ENCODE measurements around the gene ALK.

Gene ALK

DNA sequence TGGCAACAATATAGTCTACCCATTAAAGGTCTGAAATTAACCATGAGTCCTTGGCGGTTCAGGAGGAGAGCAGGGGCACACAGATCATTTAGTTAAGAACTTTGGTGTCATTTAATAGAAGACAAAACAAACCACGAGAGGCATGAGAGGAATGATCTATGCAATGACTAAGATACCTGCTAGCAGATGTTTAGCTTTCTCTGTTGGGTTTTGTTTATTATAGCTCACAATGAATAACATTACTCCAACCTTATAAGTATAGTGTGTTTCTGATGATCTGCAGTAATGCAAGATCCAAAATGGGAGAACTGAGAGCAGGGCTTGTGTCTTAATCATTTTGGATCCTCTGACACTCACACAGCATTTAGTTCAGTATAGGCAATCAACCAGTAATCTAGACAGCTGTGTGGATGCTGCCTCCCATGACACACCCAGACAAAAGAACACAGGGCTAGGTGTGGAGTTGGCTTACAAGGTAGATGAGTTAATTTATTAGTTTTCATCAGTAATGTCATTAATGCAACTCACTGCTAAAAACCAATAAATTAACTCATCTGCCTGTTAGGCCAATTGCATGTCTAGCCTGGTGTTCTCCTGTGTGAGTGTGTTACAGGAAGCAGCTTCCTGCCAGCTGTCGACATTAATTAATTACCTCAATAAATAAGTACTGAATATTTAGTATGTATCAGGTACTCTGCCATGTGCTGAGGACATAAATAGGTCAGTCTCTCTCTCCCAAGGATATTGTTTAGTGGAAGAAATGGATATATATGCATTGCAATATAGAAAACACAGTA is 713.8 kb downstream of the ALK start:
- DNase-seq: no peak

DNA sequence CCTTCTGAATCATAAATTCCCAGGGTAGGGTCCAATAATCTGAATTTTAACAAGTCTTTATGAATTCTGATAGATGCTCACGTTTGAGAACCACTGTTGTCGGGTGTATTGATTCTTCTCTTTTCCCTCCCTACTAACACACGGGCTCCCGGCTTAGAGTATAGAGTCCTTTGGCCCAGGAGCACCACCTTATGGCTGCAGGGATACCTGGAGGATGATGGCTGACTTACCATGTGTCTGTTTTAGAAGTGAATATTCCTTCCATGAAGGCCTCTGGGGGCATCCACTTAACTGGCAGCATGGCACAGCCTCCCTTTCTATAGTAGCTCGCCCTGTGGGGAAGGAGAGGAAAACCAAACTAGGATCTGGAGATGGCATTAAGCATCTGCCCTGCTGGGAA is 714.4 kb downstream of the ALK start:
- no peak for DNase-seq

DNA sequence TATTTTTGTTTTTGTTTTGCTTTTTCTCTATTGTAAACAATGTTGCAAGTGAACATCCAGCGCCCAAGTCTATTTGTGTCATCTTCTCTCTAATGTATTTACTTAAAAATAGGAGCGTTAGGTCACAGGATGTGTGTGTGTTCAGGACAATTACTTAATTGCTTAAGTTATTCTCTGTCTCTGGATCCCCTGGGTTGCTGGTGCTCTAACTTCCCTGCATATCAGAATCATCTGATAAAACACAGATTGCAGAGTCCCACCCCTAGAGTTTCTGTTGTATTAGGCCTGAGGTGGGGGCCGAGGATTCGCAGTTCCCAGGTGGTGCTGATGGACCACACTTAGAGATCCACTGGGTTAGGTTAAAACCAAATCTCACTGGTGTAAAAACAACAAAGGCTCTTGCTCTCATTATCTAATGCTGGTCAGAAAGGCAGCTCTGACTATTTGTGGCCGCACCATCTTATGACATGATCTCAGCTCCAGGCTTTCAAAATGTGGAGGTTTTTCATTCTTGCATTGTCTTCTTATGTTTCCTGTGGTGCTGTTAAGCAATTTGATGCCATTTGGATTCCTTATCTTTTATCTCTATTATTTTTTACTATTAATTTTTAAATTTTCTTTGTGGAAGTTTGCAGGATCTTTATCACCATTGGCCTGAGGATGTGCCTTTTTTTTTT is 718.4 kb downstream of the ALK start:
- DNase-seq: no peak

DNA sequence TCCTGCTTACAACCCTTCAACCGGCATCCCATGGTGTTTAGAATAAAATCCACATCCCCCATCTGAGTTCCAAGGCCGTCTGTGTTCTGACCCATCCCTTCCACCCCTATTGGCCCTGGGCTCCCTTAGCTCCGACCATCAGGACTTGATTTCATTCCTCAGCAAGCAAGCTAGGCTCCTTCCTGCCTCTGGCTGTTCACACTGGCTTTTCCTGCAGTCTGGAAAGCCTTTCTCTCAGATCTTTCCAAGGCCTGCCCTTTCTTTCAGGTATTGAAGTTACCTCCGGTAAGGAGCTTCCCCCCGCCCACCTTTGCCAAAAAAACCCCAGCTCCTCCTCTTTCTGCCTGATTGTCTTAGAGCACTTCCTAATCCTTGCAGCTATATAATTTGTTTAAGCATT is 719.4 kb downstream of the ALK start:
- DNase-seq: no peak

DNA sequence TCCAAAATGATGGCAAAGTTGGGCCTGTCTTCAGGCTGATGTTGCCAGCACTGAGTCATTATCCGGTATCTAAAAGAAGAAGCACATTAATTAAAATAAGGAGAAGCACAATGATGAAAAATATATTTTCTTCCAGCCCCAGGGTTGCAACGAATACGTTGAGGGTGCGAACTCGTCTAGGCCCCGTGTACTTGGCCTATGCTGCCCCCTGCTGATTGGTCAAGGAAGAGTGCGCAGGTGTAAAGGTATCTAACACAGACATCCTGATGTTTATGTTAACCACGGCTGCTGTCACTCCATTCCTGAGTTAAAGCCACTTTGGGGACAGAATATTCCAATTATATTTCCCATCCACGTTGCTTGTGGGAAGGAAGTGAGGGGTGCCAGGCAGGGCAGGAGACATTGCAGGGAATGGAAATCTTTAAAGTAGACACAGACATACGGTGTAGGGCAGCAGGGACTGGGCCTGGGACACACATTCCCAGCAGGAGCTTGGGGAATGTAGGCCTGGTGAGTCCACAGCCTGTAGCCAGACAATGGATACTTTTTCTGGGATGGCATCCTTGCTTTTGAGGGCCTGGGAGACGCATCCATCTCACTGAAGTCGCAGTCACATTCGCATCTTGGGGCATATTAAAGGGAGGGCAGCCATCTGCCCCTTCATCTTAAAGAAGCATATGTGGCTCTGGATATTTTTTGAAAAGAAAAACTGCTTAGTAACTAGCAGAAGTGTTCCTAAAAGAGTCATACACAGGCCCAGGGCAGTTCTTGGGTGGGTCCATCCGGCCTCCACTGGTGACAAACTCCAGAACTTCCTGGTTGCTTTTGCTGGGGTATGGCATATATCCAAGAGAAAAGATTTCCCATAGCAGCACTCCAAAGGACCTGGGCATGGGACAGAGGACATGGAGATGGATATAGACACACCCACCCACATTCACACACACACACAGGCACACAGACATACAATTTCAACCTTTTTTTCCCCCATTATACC is 724.3 kb downstream of the ALK start:
- peak; percentile 46 for DNase-seq

DNA sequence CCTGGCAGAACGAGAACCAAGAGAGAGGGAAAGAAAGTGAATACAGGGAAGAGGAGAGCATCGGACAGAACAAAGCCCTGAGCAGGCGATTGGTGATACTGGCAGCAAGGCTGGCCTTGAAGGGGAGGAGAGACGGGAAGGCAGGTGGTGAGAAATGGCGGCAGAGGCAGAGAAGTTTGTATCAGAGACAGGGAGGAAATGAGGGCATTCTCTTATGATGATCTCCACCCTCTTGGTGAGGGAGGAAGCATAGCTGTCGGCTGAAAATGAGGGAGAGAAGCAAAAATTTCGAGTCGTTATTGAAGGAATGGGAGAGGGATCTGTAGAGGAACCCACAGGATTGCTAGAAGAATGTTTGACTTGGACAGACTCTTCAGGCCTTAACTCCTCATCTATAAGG is 725.6 kb downstream of the ALK start:
- no peak for DNase-seq

DNA sequence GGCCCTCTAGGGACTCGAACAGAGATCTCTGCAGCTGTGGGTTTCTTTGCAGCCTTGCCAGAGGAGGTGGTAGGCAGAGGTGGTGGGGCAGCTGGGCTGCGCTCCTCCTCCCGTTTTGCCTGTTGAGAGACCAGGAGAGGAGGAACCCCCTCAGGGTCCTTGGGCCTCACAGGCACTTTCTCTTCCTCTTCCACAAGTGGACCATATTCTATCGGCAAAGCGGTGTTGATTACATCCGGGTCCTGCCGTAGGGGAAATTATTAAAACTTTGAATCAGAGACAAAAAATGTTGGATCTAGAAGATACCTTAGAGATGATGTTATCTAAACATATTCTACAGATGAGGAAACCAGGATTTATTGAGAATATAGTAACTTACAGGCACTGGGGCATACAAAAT is 727.7 kb downstream of the ALK start:
- no peak for DNase-seq

DNA sequence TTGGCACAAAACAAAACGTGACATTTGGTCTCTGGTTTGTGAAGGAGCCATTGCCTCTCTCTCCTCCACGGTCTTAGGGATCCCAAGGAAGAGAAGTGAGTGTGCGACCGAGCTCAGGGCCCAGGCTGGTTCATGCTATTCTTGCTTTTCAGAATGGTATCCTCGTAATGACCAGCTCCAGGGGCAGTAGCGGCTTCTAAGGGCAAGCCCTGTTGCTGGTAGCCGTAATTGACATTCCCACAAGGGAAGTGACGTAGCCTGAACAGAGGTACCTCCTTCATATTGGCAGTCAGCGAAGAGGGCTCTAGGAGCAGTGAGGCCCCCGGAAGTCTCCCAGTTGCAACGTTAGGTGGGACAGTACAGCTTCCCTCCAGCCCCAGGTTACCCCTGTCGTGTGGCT is 728.3 kb downstream of the ALK start:
- no peak for DNase-seq

DNA sequence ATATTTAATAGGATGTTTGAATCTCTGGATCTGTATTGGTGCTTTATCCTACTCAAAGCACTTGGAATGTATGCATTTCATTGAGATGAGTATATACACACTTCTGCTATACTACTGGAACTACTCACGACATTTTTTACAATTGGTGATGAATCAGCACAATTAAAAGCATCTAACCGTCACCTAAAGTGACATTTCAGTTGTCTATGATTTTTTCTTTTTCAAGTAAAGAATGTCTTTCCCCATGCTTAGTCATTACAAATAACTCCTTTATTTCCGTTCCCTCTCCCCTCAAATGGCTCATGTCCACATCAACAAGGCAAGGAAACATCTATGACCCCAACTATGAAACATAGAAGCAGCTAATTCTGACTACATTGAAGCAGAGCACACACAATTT is 728.9 kb downstream of the ALK start:
- DNase-seq: no peak

DNA sequence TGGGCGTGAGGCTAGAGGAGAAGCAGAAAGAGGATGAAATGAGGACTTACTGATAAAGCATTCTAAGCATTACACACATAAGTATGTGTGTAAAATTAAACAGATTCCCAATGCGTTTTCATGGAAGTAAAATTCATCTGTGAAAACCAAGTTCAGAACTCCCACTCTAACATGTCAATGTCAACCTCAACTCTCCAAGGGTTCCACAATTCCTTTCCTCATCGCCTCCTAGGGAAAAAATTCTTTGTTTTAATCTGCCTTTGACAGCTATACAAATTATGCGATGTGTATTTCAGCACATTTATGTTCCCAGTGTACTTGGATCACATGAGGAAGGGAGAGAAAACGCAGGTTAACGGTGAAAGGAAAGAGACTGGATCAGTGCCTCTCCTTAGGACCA is 729.6 kb downstream of the ALK start:
- no peak for DNase-seq

DNA sequence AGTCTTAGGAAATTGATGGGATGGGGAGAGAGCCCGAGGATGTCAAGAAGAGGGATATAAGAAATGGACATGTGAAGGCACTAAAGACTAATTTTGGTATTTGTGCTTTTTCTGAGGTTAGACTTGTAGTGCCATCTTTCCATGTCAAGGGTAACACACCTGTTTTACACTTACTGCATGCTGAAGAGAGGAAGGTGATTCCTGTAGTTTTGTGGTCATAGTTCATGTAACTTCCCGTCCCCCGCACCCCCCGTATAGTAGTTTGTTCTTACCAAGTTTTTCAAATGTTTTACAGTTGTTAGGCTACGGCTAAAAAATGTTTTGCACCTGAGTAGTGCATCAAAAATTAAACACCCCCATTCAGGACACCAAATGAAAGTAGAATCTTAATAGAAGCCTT is 732.3 kb downstream of the ALK start:
- DNase-seq: no peak

DNA sequence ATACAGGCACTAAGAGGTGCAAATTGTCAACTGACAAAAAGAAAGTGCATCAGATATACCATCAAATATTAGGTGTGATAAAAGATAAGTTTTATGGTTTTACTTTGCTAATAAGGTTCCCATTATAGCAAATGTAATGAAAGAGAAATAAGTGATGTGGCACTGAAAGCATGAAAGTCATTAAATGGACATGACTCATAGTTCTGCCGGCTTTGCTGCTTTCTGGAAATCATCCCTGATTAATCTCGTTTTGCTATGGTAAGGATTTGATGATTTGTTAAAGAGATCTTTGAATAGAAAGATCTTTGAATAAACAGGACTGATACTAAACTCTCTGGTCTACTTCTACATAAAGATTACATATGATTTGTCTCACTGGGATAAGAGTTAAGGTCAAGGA is 733.5 kb downstream of the ALK start:
- no peak for DNase-seq

DNA sequence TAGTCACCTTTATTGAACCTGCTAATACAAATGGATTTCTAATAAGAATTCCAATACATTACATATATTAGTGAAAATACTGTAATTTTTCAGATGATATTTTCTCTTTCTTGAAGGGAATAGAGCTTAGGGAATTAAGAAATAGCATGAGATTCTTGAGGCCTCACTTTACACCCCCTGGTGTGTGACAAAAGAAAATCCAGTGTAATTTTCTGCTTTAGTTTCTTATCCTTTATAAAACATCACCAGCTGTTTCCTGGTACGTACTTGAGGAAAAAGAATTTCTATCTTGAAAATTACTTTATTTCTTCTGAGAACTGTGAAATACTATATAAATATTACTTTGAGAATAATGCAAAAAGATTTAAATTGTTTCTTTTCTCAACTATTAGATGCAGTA is 734.6 kb downstream of the ALK start:
- no peak for DNase-seq

DNA sequence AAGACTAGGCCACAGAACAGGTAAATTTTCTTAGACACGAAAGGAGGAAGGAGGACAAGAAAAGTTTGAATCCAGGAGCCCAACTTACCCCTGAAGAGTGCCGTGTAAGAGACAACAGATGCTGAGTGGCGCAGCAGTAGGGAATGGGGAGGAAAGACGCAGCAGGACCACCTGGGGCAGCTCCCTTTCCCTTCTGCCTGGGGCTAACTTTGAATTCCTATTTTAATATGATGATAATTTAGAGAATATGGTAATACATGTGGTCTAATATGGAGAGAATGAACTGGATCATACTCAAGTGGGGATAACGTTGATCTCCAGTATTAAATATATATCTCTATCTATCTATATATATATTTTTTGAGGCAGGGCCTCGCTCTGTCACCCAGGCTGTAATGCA is 736.9 kb downstream of the ALK start:
- DNase-seq: no peak

DNA sequence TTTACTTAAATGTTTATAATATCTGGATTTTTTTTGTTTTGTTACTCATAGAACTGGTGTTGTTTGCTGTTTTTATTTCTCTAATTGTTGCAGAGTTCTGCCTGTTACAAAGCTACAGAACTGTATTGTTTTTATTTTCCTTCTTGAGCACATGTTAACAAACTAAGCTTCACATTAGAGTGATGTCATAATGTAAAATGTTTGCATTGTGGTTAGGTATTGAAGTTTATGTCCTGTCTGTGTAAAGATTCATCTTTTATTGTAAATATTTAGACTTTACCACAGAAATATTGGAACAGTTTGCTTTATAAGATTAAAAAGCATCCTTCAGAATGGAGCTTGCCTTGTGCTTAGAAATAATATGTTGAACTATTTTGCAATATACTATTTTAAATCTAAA is 738.5 kb downstream of the ALK start:
- DNase-seq: no peak

DNA sequence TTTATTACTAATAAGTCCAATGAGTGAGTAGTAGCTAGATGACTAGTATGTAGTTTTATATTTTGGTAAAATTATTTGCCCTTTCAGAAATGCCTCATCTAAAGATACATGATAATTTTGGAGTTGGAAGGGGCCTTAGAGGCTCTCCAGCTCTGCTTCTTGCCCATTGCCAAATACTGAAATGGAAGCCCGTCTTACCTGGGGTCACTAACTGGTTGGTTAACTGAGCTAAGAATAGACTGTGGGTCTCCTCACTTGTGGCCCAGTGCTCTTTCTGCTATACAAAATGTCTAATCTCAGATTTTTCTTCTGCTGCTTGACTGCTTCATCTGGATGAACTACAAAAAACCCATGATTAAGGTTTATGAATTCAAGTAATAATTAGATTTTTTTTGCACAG is 739.1 kb downstream of the ALK start:
- DNase-seq: no peak

DNA sequence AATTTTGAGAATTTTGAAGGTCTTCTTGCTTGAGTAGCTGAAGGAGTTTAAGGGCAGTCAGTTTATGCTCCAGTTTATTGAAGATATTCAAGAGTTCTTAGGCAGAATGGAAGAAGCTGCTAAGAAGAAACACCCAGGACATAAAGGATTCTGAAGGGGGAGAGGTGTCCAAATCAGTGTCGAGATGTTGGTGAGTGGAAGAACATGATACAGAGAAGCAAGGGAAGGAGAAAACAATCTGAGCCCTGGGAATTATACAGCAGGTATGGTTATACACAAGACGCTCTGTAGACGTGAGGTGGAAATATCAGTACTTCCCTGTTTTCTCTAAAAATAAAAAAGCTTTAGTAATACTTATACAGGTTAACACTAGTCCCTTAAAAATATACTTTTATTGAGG is 746.0 kb downstream of the ALK start:
- no peak for DNase-seq

DNA sequence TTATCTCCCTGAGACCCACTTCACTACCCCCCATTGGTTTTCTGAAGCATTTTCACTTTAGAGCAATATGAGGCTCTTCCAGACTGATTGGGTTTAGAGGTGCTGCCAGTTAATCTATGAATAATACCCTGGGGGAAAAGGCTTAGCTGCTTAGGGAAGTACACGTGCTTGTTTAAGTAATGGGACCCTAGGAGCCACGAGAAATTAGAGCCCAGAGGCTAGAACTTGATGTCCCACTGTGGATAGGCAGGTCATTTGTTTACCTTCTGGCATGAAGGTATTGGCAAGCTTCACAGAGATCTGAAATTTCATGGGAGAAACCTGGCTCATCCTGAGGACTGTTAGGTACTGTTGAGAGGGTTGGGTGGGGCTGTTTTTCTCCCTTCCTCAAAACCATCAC is 746.4 kb downstream of the ALK start:
- DNase-seq: peak; percentile 6

DNA sequence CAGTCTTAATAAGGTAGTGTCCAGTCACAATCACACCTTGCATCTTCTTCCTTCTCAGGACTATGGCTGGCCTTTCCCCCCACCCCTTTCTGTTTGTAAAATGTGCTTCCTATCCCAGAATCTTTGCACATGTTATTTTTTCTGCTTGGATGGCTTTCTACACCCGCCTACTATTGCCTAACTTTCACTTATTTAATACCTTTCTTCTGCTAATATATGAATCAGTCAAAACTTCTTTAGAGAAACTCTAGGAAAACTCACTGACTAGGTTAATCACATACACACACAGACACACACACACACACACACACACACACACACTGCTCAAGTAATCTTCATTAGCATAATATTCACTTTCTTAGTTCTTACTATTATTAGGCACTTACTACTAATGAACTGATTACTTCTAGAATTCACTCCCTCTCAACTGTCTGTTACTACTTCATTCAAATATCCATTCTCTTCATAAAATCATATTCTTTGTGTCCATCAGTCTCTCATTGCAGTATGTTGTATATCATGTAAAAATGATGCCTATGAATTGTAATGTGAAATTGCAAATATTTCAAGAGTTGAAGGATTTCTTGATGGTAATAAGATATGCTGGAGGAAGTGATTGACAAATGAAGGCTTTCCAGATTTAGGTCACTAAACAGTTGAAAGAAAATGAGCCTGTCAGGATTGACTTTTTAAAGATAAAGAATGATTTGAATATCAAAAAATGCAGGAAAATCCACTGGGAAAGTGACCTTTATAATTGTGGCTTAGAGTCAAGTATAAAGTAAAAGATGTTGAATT is 754.9 kb downstream of the ALK start:
- no peak for DNase-seq

DNA sequence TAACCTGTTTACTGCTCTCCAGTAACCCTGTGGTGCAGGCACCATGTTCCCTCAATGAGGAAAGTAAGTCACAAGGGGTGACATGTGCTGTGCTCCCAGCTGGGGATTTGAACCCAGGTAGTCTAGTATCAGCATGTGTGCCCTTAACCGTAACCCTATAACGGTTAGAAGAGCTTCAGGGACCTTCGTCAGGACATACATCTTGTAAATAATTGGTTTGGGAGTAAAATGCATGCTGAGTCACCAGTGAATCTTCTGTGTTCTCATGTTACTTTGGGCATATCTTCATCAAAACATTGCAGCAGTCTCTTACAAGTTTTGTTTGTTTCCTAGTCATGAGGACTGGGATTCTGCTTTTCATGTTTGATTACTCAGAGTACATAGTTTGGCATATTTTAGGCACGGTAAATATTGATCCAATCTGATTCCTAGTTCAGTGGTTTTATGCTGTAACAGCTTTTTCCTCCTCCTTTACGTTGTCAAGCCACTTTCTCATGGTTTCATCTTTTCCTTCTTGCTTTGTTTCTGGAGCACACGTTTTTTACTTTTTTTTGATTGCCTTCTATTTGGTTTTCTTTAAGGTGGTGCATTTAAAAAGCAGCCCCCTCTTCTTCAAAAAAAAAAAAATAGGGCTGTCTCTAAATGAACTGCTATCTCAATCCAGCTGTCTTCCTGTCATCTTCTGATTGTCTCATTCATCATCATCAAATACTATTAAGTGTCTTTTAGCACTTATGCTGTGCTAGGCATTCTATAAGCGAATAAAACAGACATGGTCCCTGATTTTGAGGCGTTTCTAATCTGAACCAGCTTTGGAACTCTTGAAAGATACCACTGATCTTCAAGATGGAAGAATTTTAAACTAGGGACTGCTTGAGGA is 755.8 kb downstream of the ALK start:
- DNase-seq: no peak

DNA sequence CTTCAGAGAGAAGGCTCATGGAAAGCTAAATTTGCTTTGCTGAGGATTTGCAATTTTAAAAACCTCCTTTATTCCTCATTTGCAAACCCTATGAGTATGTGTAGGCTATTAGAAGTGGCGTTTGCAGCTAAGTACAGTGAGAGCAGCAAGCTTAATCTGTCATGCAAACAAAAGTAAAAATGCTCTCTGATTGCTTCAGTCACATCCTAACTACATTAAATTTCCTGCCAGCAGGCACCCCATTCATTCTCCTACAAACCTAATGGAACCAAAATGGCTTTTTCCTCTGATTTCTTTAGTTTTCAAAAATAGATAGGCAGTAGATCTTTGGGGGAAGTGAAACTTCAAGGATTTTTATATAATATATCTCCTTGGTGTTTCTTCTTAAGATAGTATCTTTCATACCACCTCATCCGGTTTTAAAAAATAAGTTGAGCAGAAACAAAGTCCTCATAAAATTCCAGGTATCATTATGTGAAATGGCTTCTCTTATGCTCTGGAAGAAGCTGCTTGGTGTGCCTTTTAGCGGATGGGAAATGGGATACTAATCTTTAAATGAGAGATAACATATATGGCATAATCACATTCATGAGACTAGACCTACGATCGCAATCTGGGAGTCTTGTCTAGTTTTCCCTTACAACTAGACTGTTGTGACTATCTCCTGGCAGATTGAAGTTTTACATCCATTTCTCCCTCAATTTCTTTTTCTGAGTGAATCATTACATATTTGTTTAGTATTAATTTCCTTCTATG is 757.1 kb downstream of the ALK start:
- no peak for DNase-seq
